Loucy (cell line): Measurements from ENCODE around the gene CTU2.

Experiments used
- H2AFZ ChIP-seq: fragments of 200-600 bp; sonication (generic); 2 replicates; pipeline ENCODE4 v1.6.0; 2016; ENCODE audit warnings: antibody characterized with exemption, mild to moderate bottlenecking, low read length, moderate library complexity
- H3F3A ChIP-seq: fragments of 200-600 bp; 2 replicates; pipeline ENCODE4 v1.6.0; 2016; ENCODE audit warnings: antibody characterized with exemption, low read depth, mild to moderate bottlenecking
- H3K27me3 ChIP-seq: fragments of 200-600 bp; sonication (generic); 2 replicates; pipeline ENCODE4 v1.6.1; 2014; ENCODE audit warnings: low read length, mild to moderate bottlenecking; ENCODE audit not compliant: insufficient read depth, poor library complexity, severe bottlenecking
- H3K36me3 ChIP-seq: fragments of 200-600 bp; sonication (generic); 2 replicates; pipeline ENCODE4 v1.6.1; 2016; ENCODE audit warnings: low read length; ENCODE audit not compliant: insufficient read depth
- H3K4me1 ChIP-seq: fragments of 200-600 bp; sonication (generic); 2 replicates; pipeline ENCODE4 v1.5.1; 2014; ENCODE audit warnings: low read length, mild to moderate bottlenecking; ENCODE audit not compliant: insufficient read depth, poor library complexity, severe bottlenecking
- H3K4me2 ChIP-seq: fragments of 200-600 bp; sonication (generic); 2 replicates; pipeline ENCODE4 v1.6.0; 2014; ENCODE audit warnings: antibody characterized with exemption, low read length, low read depth, mild to moderate bottlenecking; ENCODE audit not compliant: poor library complexity, severe bottlenecking
- H3K4me3 ChIP-seq: fragments of 200-600 bp; sonication (generic); 2 replicates; pipeline ENCODE4 v1.5.1; 2014; ENCODE audit warnings: low read length, mild to moderate bottlenecking, mixed read lengths; ENCODE audit not compliant: poor library complexity, severe bottlenecking
- H3K79me2 ChIP-seq: fragments of 200-600 bp; sonication (generic); 2 replicates; pipeline ENCODE4 v1.6.1; 2014; ENCODE audit warnings: low read length; ENCODE audit not compliant: insufficient read depth
- H3K9ac ChIP-seq: fragments of 200-600 bp; sonication (generic); 2 replicates; pipeline ENCODE4 v1.6.0; 2014; ENCODE audit warnings: mild to moderate bottlenecking, low read depth, low read length, moderate library complexity; ENCODE audit not compliant: poor library complexity, severe bottlenecking
- H3K9me2 ChIP-seq: fragments of 200-600 bp; sonication (generic); replicated peaks from 2 replicates; pipeline ENCODE4 v1.6.1; 2016; ENCODE audit warnings: low read depth, low read length, mixed read lengths
- H3K9me3 ChIP-seq: fragments of 200-600 bp; sonication (generic); 2 replicates; pipeline ENCODE4 v1.6.1; 2014; ENCODE audit warnings: mild to moderate bottlenecking, antibody characterized with exemption, low read length, low read depth; ENCODE audit not compliant: insufficient read depth
- H4K20me1 ChIP-seq: fragments of 200-600 bp; sonication (generic); 2 replicates; pipeline ENCODE4 v1.6.0; 2014; ENCODE audit warnings: antibody characterized with exemption, low read length, mild to moderate bottlenecking; ENCODE audit not compliant: insufficient read depth, poor library complexity, severe bottlenecking
- CTCF ChIP-seq: fragments of 200-600 bp; sonication (generic); conservative IDR thresholded peaks from 2 replicates; pipeline ENCODE4 v1.5.1; 2014; ENCODE audit warnings: mild to moderate bottlenecking, antibody characterized with exemption, low read length
- EZH2phosphoT487 ChIP-seq: fragments of 200-600 bp; IDR thresholded peaks from 2 replicates; pipeline ENCODE4 v1.6.1; 2018; ENCODE audit warnings: antibody characterized with exemption, mild to moderate bottlenecking, moderate library complexity, borderline replicate concordance

Gene CTU2

GRCh38 chr16:88710556-88710955, 4.3 kb downstream of the CTU2 start:
- Histone ChIP-seq H3F3A (no peaks in the 10 kb centered on the region), H3K27me3 (no peaks in the 10 kb centered on the region), H3K4me1 (no peaks in the 10 kb centered on the region), H4K20me1 (no peaks in the 10 kb centered on the region), H3K4me2 (no peak overlapping the region), H2AFZ (no peak overlapping the region), H3K79me2 (peaks cover 2% of the 10 kb centered on the region), H3K36me3 (peaks cover 2% of the 10 kb centered on the region; the same call in 1 of the 2 replicates), H3K4me3 (no peak overlapping the region), H3K9me2 (no peaks in the 10 kb centered on the region), H3K9ac (no peak overlapping the region), H3K9me3 (no peaks in the 10 kb centered on the region)
- TF ChIP-seq EZH2phosphoT487, result no peak
- TF ChIP-seq CTCF, result no peak

GRCh38 chr16:88711750-88712340, 5.5 kb downstream of the CTU2 start:
- Histone ChIP-seq H3K79me2 (no peaks in the 10 kb centered on the region), H3K4me2 (no peak overlapping the region), H2AFZ (no peak overlapping the region), H4K20me1 (no peaks in the 10 kb centered on the region), H3K4me3 (no peak overlapping the region), H3F3A (no peaks in the 10 kb centered on the region), H3K4me1 (no peaks in the 10 kb centered on the region), H3K27me3 (no peaks in the 10 kb centered on the region), H3K9me3 (no peaks in the 10 kb centered on the region), H3K36me3 (peaks cover 11% of the 10 kb centered on the region; the same call in 1 of the 2 replicates), H3K9me2 (no peaks in the 10 kb centered on the region), H3K9ac (no peak overlapping the region)
- TF ChIP-seq EZH2phosphoT487, result no peak
- no peak for TF ChIP-seq CTCF

GRCh38 chr16:88712362-88712979, 6.2 kb downstream of the CTU2 start:
- no peaks in the 10 kb centered on the region for H3K79me2 ChIP-seq
- no peak overlapping the region for H3K4me3 ChIP-seq
- no peaks in the 10 kb centered on the region for H4K20me1 ChIP-seq
- H3K36me3 ChIP-seq, result peaks cover 16% of the 10 kb centered on the region; the same call in 1 of the 2 replicates
- H3K9me3 ChIP-seq, result no peaks in the 10 kb centered on the region
- H3K4me2 ChIP-seq, result no peak overlapping the region
- no peaks in the 10 kb centered on the region for H3K27me3 ChIP-seq
- no peaks in the 10 kb centered on the region for H3F3A ChIP-seq
- TF ChIP-seq CTCF (no peak), EZH2phosphoT487 (no peak)
- H3K4me1 ChIP-seq, result no peaks in the 10 kb centered on the region
- no peaks in the 10 kb centered on the region for H3K9me2 ChIP-seq
- no peak overlapping the region for H3K9ac ChIP-seq
- no peak overlapping the region for H2AFZ ChIP-seq
